ENCODE data around the gene ZNF655.
"Not testable (repeated sequence)": the region's sequence is repeated elsewhere in the genome, so short reads cannot be mapped to it uniquely, and the experiment has no call there.

The ZNF655 gene

DNA sequence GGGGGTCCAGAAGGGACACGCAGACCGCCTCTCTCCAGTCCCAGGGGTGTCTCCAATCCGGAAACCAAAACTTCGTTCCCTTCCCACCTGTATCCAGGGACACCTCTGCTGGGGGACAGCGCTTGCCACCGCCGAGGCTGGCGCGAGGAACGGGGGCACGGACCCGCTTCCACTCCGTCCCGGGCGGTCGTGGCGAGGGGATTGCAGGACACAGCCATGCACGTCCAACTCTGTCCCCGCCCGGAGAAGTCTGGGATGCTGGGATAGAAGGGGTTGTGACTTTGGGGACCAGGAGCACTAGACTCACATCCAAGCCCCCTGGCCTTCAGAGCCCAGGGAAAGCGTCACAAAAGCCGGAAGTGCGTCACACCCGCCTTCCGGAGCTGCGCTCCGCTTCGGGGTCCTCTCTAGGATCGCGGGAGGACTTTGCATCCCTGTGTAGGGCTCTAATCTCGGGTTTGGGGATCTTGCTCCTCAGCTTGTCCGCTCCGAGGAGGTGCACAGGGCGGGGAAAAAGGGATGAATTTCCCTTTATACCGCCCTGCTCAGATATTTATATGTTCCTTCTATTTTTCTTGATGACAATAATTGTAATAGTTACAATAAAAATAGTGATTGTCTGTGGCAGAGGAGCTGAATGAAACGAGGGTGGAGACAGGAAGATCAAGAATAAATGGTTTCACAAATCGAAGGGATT lies 6.5 kb upstream of the ZNF655 start, which contains the start of gene FAM200A:
Gene FAM200A (minus strand): TSS at position 348 of the 697 bp plus-strand sequence. CDS start 3,707 bp downstream, outside the sequence.
- TF ChIP-seq ZNF274 (IDR thresholded peaks at IDR 0.05; ENCODE audit: low read depth, low read length) = no peak
- peak within 1 kb of the TSS; percentile 96 for H3K4me3 ChIP-seq (ENCODE audit: low read length)

DNA sequence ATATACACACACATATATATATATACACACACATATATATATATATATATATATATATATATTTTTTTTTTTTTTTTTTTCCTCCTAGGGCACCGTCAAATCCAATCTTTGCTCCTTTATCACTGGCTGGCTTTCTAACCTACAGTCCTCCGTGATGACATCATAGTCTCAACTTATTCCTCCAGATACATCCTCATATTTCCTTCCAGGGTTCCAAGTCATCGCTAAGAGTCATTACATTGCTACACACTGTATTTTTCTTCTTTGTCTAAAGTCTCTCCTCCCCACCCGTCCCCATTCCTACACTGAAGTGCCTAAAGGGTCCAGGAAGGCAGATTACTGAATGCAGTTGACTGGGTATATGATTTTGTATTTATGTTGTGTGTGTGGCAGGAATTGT lies 5.4 kb upstream of the ZNF655 start:
- TF ChIP-seq ZNF274 (IDR thresholded peaks at IDR 0.05; ENCODE audit: low read depth, low read length) = no peak
- no peak overlapping the region for H3K4me3 ChIP-seq (ENCODE audit: low read length)

DNA sequence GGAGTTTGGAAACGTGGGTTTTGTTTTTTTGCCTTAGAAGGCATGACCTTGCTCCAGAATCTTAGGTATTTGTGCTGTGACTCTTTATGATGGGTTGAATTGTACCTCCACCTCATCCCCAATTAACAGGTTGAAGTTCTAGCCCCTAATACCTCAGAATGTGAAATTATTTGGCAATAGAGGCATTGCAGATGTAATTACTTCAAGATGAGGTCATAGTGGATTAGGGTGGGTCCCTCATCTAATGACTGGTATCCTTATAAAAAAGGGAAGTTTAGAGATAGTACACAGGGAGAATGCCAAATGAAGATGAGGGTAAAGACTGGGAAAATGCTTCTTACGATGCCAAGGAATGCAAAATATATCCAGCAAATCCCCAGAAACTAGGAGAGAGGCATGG lies 3.5 kb upstream of the ZNF655 start:
- no peak for TF ChIP-seq ZNF274 (IDR thresholded peaks at IDR 0.05; ENCODE audit: low read depth, low read length)
- no peak overlapping the region for H3K4me3 ChIP-seq (ENCODE audit: low read length)

DNA sequence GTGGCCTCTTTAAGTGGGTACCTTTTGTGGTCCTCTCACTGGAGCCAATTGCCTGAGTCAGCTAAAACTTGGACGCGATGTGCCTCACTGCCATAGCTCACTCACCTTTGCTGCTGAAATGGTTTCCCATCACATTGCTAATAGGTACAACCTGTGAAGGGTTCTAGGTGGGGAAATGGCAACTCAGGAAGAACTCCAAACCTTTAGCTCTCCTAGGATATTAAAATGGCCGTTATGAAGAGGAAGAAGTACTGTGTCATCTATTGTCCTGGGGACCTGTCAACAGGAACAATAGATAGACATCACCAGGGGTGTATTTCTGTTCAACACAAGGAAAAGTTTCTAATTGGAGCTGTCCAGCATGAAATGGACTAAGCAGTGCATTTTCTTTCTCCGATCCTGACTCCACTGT lies 1.2 kb upstream of the ZNF655 start:
- TF ChIP-seq ZNF274 (IDR thresholded peaks at IDR 0.05; ENCODE audit: low read depth, low read length) = no peak

DNA sequence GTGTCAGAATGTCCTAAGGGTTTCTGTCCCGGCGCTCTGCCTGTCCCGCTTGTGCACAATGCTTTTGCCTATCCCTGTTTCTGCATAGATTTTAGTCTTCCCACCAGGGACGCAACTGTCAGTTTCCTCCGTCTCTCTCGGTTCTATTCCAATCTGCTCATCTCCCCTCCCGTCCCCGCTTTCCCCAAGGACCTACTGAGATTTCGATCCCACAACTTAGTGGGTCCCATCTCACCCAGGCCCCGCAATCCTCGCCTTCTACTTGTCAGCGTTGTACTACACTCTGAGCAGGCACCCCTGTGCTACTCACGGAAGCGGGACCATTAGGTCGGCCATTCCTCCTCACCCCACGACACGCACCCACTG lies 519 bp upstream of the ZNF655 start:
- H3K4me3 ChIP-seq (ENCODE audit: low read length) = peak overlapping the region; percentile 97
- no peak for TF ChIP-seq ZNF274 (IDR thresholded peaks at IDR 0.05; ENCODE audit: low read depth, low read length)

More for the DNA sequence above, 1.2 kb upstream of the ZNF655 start:
- H3K4me3 ChIP-seq (ENCODE audit: low read length) = peak overlapping the region; percentile 97

DNA sequence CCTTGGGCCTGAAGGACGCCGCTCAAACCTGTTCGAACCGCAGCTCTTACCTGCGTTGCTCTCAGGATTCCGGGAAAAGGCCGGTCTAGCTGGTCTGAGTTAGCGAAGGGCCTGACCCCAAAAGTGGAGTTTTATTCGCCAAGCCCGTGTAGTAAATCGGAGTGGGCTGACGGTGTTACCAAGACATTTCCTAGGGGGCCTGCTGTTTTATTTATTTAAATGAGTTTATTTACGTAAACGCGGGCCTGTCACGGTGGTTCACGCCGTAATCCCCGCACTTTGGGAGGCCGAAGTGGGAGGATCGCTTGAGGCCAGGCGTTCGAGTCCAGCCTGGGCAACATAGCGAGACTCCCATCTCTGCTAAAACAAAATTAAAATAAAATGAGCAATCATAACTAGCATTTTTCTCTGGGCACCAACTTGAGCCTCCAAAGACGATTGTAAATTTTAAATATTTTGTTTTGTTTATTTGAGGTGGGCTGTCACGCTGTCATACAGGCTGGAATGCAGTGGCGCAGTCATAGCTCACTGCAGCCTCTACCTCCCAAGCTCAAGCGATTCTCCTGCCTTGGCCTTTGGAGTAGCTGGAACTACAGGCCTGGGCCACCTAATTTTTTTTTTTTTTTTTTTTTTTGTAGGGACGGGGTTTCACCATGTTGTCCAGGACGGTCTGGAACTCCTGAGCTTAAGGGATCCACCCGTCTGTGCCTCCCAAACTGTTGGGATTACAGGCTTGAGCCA lies 903 bp downstream of the ZNF655 start:
- TF ChIP-seq ZNF274 (IDR thresholded peaks at IDR 0.05; ENCODE audit: low read depth, low read length) = no peak

DNA sequence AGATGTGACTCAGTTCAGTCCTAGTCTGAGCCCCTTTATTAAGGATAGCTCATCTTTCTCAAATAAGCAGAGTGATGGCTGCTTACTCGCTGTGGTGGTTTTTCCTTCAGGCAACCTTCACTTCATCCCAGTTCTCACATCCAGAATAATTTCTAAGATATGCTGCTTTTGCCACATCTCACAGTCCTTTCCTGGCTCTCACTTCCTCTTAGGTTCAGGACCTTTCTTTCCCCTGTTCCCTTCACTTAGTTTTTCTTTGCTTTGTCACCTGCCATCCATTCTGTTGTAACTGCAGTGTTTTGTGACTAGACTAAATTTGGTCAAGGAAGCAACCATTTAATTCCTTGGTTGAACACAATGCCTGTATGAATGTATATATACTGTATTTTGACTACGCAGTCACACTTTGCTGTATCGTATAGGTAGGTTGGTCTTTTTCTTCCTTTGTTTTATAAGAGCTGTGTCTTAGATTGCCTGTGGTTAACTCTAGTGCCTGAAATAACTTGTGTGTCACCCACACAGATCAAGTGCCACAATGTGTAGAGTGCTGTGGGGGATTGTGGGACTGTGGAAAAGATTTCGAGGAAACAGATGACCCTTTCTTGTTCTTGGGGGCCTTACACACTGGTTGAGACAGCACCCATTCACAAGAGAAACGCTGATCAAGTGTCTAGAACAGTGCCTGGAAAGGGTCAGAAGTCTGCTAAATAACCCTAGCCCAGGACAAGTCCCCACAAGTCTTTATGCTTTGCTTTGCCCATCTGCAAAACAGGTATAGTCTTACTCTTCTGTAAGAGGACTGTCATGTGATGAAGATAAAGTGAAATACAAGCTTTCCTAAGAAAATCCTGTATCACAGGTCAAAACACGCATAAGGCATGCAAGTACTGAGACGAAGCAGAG lies 2.6 kb downstream of the ZNF655 start:
- no peak overlapping the region for H3K4me3 ChIP-seq (ENCODE audit: low read length)
- no peak for TF ChIP-seq ZNF274 (IDR thresholded peaks at IDR 0.05; ENCODE audit: low read depth, low read length)

More for the DNA sequence above, 903 bp downstream of the ZNF655 start:
- peak overlapping the region; percentile 97 for H3K4me3 ChIP-seq (ENCODE audit: low read length)

DNA sequence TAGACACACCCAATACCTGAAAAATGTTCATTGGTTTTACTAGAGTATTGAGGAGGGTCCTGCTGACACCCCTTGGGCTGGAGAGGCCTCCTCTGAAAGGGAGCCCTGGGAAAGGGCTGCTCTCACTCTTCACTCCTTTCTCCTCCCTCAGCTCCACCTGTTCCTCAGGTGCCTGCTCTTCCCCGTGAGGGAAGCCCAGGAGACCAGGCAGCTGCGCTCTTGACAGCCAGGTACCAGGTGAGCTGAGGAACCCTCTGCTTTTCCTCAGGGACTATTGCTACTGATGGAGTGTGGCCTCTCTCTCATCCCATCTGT lies 3.3 kb downstream of the ZNF655 start:
- TF ChIP-seq ZNF274 (IDR thresholded peaks at IDR 0.05; ENCODE audit: low read depth, low read length) = no peak

DNA sequence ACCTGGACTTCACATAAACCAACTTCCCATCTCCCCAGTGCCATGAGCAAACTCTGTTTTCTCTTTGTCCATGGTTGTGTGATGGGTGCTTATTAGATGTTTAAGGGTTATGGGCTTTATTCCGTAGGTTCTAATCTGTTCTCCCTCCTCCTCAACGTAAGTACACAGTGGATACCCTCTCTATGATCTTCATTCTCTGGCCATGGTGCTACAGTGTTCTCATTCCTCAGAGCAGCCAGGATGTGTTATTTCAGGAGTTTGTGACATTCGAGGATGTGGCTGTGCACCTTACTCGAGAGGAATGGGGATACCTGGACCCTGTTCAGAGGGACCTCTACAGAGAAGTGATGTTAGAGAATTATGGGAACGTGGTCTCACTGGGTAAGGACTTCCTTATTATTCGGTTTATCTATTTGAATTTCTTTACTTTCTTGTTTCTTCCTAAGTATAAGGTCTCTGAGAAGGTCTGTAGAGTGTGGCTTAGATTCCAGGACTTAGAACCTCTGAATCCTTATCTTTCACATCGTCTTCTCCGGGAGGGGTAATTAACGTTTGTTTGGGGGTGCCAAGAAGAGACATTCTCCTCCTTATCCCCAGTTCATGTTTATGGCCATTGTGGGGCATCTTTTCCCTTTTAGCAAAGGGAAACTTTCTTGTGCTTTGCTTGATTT lies 3.8 kb downstream of the ZNF655 start:
- no peak overlapping the region for H3K4me3 ChIP-seq (ENCODE audit: low read length)
- no peak for TF ChIP-seq ZNF274 (IDR thresholded peaks at IDR 0.05; ENCODE audit: low read depth, low read length)

More for the DNA sequence above, 3.3 kb downstream of the ZNF655 start:
- H3K4me3 ChIP-seq (ENCODE audit: low read length) = no peak overlapping the region

DNA sequence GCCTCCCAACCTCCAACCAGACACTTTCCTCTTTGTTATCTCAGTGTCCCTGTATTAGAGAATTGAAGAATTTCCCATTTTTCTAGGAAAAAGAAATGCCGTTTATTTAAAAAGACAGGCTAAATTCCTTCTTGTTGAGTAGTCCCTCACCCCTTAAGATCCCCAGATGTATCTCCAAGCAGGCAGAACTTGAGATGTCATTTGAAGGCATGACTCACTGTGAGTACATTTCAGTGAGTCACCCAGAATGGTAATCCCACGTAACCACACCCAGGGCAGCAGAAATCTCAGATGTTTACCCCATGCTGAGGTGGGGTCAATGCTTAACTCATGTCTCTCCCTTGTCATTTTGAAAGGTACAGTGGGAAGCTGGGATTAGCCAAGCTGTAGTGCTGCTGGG lies 4.4 kb downstream of the ZNF655 start:
- H3K4me3 ChIP-seq (ENCODE audit: low read length) = no peak overlapping the region
- no peak for TF ChIP-seq ZNF274 (IDR thresholded peaks at IDR 0.05; ENCODE audit: low read depth, low read length)

DNA sequence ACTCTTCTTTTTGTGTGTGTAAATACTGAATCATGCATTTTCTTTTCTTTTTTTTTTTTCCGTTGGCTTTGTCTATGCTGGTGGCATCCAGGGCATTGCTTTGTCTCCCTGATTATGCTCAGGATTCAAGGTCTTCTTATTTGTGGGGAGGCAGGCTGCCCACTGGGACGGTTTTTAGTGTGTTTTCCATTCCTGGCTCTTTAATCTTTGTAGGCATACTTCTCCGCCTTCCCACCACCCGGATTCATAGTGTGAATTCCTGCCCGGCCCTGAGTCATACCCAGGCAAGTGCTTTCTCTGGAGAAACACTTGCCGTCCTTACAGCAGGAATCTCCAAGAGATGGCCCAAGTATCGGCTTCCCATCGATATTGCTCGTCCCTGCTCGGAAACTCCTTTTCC lies 5.2 kb downstream of the ZNF655 start:
- no peak for TF ChIP-seq ZNF274 (IDR thresholded peaks at IDR 0.05; ENCODE audit: low read depth, low read length)
- H3K4me3 ChIP-seq (ENCODE audit: low read length) = no peak overlapping the region

DNA sequence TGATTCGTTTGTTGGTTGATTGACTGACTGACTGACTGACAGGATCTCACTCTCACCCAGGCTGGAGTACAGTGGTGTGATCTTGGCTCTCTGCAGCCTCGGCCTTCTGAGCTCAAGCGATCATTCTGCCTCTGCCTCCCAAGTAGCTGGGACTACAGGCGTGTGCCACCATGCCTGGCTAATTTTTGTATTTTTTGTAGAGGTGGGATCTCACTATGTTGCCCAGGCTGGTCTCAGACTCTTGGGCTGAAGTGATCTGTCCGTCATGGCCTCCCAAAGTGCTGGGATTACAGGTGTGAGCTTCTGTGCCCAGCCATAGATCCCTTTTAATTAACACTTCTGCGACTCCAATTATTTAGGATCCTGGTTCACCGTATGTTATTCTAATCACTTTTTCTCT lies 10.3 kb downstream of the ZNF655 start:
- not testable (repeated sequence) for H3K4me3 ChIP-seq (ENCODE audit: low read length)

DNA sequence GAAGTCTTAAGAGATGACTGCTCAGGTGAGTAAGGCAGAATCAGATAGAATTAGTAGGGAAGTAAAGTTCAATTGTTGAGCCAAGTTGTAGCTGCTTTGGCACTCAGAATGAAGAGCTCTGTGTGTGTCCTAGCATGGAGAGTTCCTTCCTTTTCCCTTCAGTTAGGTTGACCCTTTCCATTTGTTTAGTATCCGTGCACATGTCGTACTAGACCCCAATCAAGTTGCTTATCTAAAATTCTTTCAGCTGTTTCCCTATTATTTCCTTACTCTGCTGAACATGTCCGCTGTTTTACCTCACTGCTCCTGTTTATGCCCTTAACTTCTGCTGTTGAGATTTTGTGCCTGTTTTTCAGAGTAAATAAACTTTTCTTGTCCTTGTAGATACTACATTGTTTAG lies 13.3 kb downstream of the ZNF655 start:
- no peak overlapping the region for H3K4me3 ChIP-seq (ENCODE audit: low read length)
- no peak for TF ChIP-seq ZNF274 (IDR thresholded peaks at IDR 0.05; ENCODE audit: low read depth, low read length)

DNA sequence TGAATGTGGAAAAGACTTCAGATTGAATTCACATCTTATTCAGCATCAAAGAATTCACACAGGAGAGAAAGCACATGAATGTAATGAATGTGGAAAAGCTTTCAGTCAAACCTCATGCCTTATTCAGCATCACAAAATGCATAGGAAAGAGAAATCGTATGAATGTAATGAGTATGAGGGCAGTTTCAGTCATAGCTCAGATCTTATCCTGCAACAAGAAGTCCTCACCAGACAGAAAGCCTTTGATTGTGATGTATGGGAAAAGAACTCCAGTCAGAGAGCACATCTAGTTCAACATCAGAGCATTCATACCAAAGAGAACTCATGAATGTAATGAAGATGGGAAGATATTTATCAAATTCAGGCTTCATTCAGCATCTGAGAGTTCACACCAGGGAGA lies 14.8 kb downstream of the ZNF655 start:
- H3K4me3 ChIP-seq (ENCODE audit: low read length) = no peak overlapping the region
- TF ChIP-seq ZNF274 (IDR thresholded peaks at IDR 0.05; ENCODE audit: low read depth, low read length) = no peak

Measured in GM08714 (cell line).